ENCODE results near the gene TTLL5.

The TTLL5 gene

DNA sequence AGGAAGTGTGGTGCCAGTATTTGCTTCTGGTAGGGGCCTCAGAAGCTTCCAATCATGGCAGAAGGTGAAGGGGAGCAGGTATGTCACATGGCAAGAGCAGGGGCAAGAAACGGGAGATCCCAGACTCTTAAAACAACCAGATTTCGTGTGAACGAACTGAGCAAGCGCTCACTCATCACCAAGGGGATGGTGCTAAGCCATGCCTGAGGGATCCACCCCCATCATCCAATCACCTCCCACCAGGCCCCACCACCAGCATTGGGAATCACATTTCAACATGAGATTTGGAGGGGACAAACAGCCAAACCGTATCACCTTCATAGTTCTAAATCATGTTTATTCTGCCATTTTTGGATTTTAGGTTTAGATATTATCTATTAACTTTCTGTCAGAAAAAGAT, 179.9 kb downstream of the TTLL5 start:
- Histone ChIP-seq H3K9me2 (replicated peaks; ENCODE audit: insufficient read depth, low read length) (no peaks in the 10 kb centered on the region), H3K36me3 (ENCODE audit: low read length) (no peaks in the 10 kb centered on the region), H3K27ac (ENCODE audit: low read depth, low read length) (no peak overlapping the region), H3K79me2 (ENCODE audit: insufficient read depth, low read length) (no peaks in the 10 kb centered on the region), H3K4me3 (ENCODE audit: insufficient read depth, low read length, poor library complexity, severe bottlenecking) (no peak overlapping the region), H3F3A (ENCODE audit: insufficient read depth) (no peaks in the 10 kb centered on the region), H3K4me2 (ENCODE audit: low read depth, low read length, poor library complexity, severe bottlenecking) (no peak overlapping the region), H2AFZ (ENCODE audit: low read depth, low read length, severe bottlenecking) (no peak overlapping the region), H4K20me1 (ENCODE audit: low read depth, low read length) (no peaks in the 10 kb centered on the region), H3K9me3 (ENCODE audit: insufficient read depth, low read length) (no peaks in the 10 kb centered on the region), H3K27me3 (ENCODE audit: low read length) (no peaks in the 10 kb centered on the region), H3K9ac (ENCODE audit: low read length) (no peak overlapping the region)
- TF ChIP-seq EZH2phosphoT487 (conservative IDR thresholded peaks at IDR 0.05; ENCODE audit: low read length) = no peak
- TF ChIP-seq CTCF (IDR thresholded peaks at IDR 0.05; ENCODE audit: insufficient read depth, low read length, poor library complexity, severe bottlenecking) = no peak

DNA sequence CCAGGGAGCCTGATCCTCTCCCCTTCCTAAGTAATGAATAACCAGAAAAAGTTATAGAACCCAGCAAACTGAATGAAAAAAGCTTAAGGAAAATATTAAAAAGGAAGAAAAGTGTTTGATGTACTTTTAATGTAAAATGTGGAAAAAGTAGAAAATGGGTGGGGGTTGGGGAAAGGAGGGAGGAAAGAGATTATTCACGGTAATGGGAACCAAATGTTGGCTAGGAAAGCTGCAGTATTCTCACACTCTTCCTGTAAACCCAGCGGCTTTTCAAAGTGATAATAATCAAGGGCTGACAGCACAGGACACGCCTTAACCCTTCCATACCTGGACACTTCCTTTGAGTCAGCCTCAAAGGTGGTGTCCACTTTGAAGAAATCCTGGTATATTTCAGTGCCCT, 181.5 kb downstream of the TTLL5 start:
- Histone ChIP-seq H3K9ac (ENCODE audit: low read length) (no peak overlapping the region), H3K4me3 (ENCODE audit: insufficient read depth, low read length, poor library complexity, severe bottlenecking) (no peak overlapping the region), H3K36me3 (ENCODE audit: low read length) (no peaks in the 10 kb centered on the region), H3K9me2 (replicated peaks; ENCODE audit: insufficient read depth, low read length) (no peaks in the 10 kb centered on the region), H4K20me1 (ENCODE audit: low read depth, low read length) (no peaks in the 10 kb centered on the region), H3K9me3 (ENCODE audit: insufficient read depth, low read length) (no peaks in the 10 kb centered on the region), H3K27me3 (ENCODE audit: low read length) (no peaks in the 10 kb centered on the region), H3K4me2 (ENCODE audit: low read depth, low read length, poor library complexity, severe bottlenecking) (no peak overlapping the region), H3K79me2 (ENCODE audit: insufficient read depth, low read length) (no peaks in the 10 kb centered on the region), H3K27ac (ENCODE audit: low read depth, low read length) (no peak overlapping the region), H2AFZ (ENCODE audit: low read depth, low read length, severe bottlenecking) (no peak overlapping the region), H3F3A (ENCODE audit: insufficient read depth) (no peaks in the 10 kb centered on the region)
- no peak for TF ChIP-seq CTCF (IDR thresholded peaks at IDR 0.05; ENCODE audit: insufficient read depth, low read length, poor library complexity, severe bottlenecking)
- no peak for TF ChIP-seq EZH2phosphoT487 (conservative IDR thresholded peaks at IDR 0.05; ENCODE audit: low read length)

DNA sequence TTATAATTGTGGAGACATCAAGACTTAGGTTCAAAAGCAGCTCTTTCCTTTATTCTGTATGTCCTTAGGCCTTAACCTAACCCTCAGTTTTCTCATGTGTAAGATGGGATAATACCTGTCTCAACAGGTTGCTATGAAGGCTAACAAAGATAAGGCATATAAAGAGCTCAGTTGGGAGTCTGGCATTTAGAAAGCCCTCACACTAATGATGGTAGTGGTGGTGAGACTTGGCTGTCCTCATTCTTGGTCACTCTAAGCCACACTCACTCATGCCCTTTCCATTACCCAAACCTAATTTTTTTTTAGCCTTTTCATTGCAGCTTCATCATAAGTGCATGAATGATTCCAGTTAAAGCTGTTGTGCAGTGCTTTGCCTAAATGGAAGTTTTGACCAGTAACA, 183.4 kb downstream of the TTLL5 start:
- H3K4me2 ChIP-seq (ENCODE audit: low read depth, low read length, poor library complexity, severe bottlenecking) = no peak overlapping the region
- H3F3A ChIP-seq (ENCODE audit: insufficient read depth) = no peaks in the 10 kb centered on the region
- H4K20me1 ChIP-seq (ENCODE audit: low read depth, low read length) = no peaks in the 10 kb centered on the region
- H3K9me2 ChIP-seq (replicated peaks; ENCODE audit: insufficient read depth, low read length) = no peaks in the 10 kb centered on the region
- H3K27ac ChIP-seq (ENCODE audit: low read depth, low read length) = no peak overlapping the region
- no peak for TF ChIP-seq CTCF (IDR thresholded peaks at IDR 0.05; ENCODE audit: insufficient read depth, low read length, poor library complexity, severe bottlenecking)
- no peaks in the 10 kb centered on the region for H3K9me3 ChIP-seq (ENCODE audit: insufficient read depth, low read length)
- H2AFZ ChIP-seq (ENCODE audit: low read depth, low read length, severe bottlenecking) = no peak overlapping the region
- no peaks in the 10 kb centered on the region for H3K79me2 ChIP-seq (ENCODE audit: insufficient read depth, low read length)
- no peaks in the 10 kb centered on the region for H3K36me3 ChIP-seq (ENCODE audit: low read length)
- H3K4me3 ChIP-seq (ENCODE audit: insufficient read depth, low read length, poor library complexity, severe bottlenecking) = no peak overlapping the region
- no peak overlapping the region for H3K9ac ChIP-seq (ENCODE audit: low read length)
- H3K27me3 ChIP-seq (ENCODE audit: low read length) = no peaks in the 10 kb centered on the region

Data from SU-DHL-6 (cell line).